ENCODE data around the gene PRKCA. TPM values are rescaled to one million over a fixed set of nuclear protein-coding genes. Genes with fewer than 3 reads are reported as not detected.

The PRKCA gene
- total and polyA plus RNA-seq, 2 of the 13 experiments (the other 11 are each of a cell fraction or from before 2014, with no cell fraction given) = 18.5 to 21.5 TPM

GRCh38 chr17:66527335-66527734, 224.9 kb downstream of the PRKCA start (continued):
- TF ChIP-seq ZNF276 (CRISPR knock-in tag; IDR thresholded peaks at IDR 0.05; ENCODE audit: low read depth) = no peak
- no peak for TF ChIP-seq GATAD1 (CRISPR knock-in tag; IDR thresholded peaks at IDR 0.05)
- TF ChIP-seq ZNF607 (CRISPR knock-in tag; IDR thresholded peaks at IDR 0.05; ENCODE audit: borderline replicate concordance) = no peak

- in situ Hi-C loops (cut with HindIII; ENCODE audit: extremely low pct_ligation_motif_present, low pct_unique_long_range_greater_than_20kb) (no loop called here), intact Hi-C loops (cut with micrococcal nuclease; ENCODE audit: unreplicated experiment) (no loop called here)
- WGBS (ENCODE audit: low lambda C conversion rate) = 96% methylated on average over 5 of the region's 5 CpGs
- Histone ChIP-seq H3K36me3 (replicated peaks in 1 of 2; ENCODE audit: control insufficient read depth in 1 of 2, insufficient read depth in 2 of 2, low read length in 2 of 2) (no peaks in the 10 kb centered on the region), H3K9me3 (ENCODE audit: low read length) (no peaks in the 10 kb centered on the region), H3K4me3 (replicated peaks in 1 of 3; ENCODE audit: insufficient read depth in 1 of 3, low read depth in 2 of 3, low read length in 3 of 3) (no peak overlapping the region), H3K27me3 (ENCODE audit: control insufficient read depth in 1 of 2, insufficient read depth in 2 of 2, low read length in 2 of 2) (no peaks in the 10 kb centered on the region), H3K4me1 (ENCODE audit: insufficient read depth, low read length) (no peaks in the 10 kb centered on the region), H3K9ac (ENCODE audit: insufficient read depth, low read depth, low read length) (no peak overlapping the region), H4K20me1 (ENCODE audit: insufficient read depth, low read length) (no peaks in the 10 kb centered on the region), H3K4me2 (ENCODE audit: low read depth, low read length) (no peak overlapping the region), H2AFZ (ENCODE audit: low read length) (no peak overlapping the region), H3K79me2 (ENCODE audit: insufficient read depth, low read length) (no peaks in the 10 kb centered on the region), H3K27ac (ENCODE audit: extremely low read length, insufficient read depth, low read length) (no peak overlapping the region)
- FAIRE-seq = no peak
- ChIA-PET POLR2A (no interaction called here), CTCF (ENCODE audit: low intra/inter-chr PET ratio, low total read pairs) (no interaction called here)
- BruUV-seq (replicated peaks) = no TSS peak
- no peak for ATAC-seq
- no peak for DNase-seq (ENCODE audit: low spot score)
- TF ChIP-seq MYNN (CRISPR knock-in tag; IDR thresholded peaks at IDR 0.05; ENCODE audit: low read depth) = no peak
- no peak for TF ChIP-seq CERS6 (CRISPR knock-in tag; IDR thresholded peaks at IDR 0.05)
- TF ChIP-seq RFX3 (CRISPR knock-in tag; IDR thresholded peaks at IDR 0.05) = no peak
- TF ChIP-seq TCF12 (IDR thresholded peaks at IDR 0.05) = no peak
- TF ChIP-seq TCF12 (CRISPR knock-in tag; IDR thresholded peaks at IDR 0.05) = no peak
- no peak for TF ChIP-seq ZNF639 (CRISPR knock-in tag; conservative IDR thresholded peaks at IDR 0.05)
- no peak for TF ChIP-seq ZNF562 (CRISPR knock-in tag; IDR thresholded peaks at IDR 0.05; ENCODE audit: borderline replicate concordance)
- no peak for TF ChIP-seq IKZF4 (CRISPR knock-in tag; IDR thresholded peaks at IDR 0.05; ENCODE audit: borderline replicate concordance, low read depth, not compliant biosample characterization)
- no peak for TF ChIP-seq KLF6 (CRISPR knock-in tag; IDR thresholded peaks at IDR 0.05)
- no peak for TF ChIP-seq RERE (CRISPR knock-in tag; IDR thresholded peaks at IDR 0.05; ENCODE audit: low read depth)
These were observed 229.5 kb downstream of the PRKCA start for GRCh38 chr17:66531851-66532295.

All from HepG2 (cell line).